HUES48 (cell line): ENCODE measurements around the gene SAG.

ENCODE experiments used
- H3K27ac ChIP-seq: one replicate; pipeline ENCODE4 v1.7.0; 2013; ENCODE audit warnings: low read depth, low read length, inconsistent platforms
- H3K27me3 ChIP-seq: 2 replicates; pipeline ENCODE4 v1.6.1; 2013; ENCODE audit warnings: mild to moderate bottlenecking, low read length; ENCODE audit not compliant: control insufficient read depth, insufficient read depth
- H3K36me3 ChIP-seq: 2 replicates; pipeline ENCODE4 v1.6.1; 2013; ENCODE audit warnings: low read length; ENCODE audit not compliant: control insufficient read depth, insufficient read depth
- H3K4me1 ChIP-seq: 2 replicates; pipeline ENCODE4 v1.6.1; 2013; ENCODE audit warnings: mild to moderate bottlenecking, low read length; ENCODE audit not compliant: control insufficient read depth, insufficient read depth
- H3K4me3 ChIP-seq: 2 replicates; pipeline ENCODE4 v1.5.1; 2013; ENCODE audit warnings: mild to moderate bottlenecking, low read depth, low read length
- H3K9ac ChIP-seq: 2 replicates; pipeline ENCODE4 v1.6.1; 2013; ENCODE audit warnings: mild to moderate bottlenecking, low read depth, low read length, moderate library complexity
- H3K9me3 ChIP-seq: 2 replicates; pipeline ENCODE4 v1.6.1; 2013; ENCODE audit warnings: low read length; ENCODE audit not compliant: control insufficient read depth, insufficient read depth

SAG gene

GRCh38 chr2:233270366-233270765 lies 37.2 kb upstream of the SAG start:
- H3K36me3 ChIP-seq = peaks cover 98% of the 10 kb centered on the region
- no peaks in the 10 kb centered on the region for H3K9me3 ChIP-seq
- no peak overlapping the region for H3K27ac ChIP-seq
- H3K4me3 ChIP-seq = no peak overlapping the region
- no peaks in the 10 kb centered on the region for H3K4me1 ChIP-seq
- H3K27me3 ChIP-seq = no peaks in the 10 kb centered on the region
- H3K9ac ChIP-seq = no peak overlapping the region

GRCh38 chr2:233270951-233271350 lies 36.7 kb upstream of the SAG start:
- Histone ChIP-seq H3K4me1 (no peaks in the 10 kb centered on the region), H3K27me3 (no peaks in the 10 kb centered on the region), H3K36me3 (peaks cover 98% of the 10 kb centered on the region), H3K4me3 (no peak overlapping the region), H3K27ac (no peak overlapping the region), H3K9ac (no peak overlapping the region), H3K9me3 (no peaks in the 10 kb centered on the region)

- Histone ChIP-seq H3K27me3 (no peaks in the 10 kb centered on the region), H3K4me3 (no peak overlapping the region), H3K9me3 (no peaks in the 10 kb centered on the region), H3K27ac (no peak overlapping the region), H3K4me1 (no peaks in the 10 kb centered on the region), H3K9ac (no peak overlapping the region), H3K36me3 (peaks cover 98% of the 10 kb centered on the region)
Measured at GRCh38 chr2:233271693-233272092, 35.9 kb upstream of the SAG start.

- H3K4me1 ChIP-seq = no peaks in the 10 kb centered on the region
- no peaks in the 10 kb centered on the region for H3K27me3 ChIP-seq
- H3K36me3 ChIP-seq = peaks cover 98% of the 10 kb centered on the region
- H3K9ac ChIP-seq = no peak overlapping the region
- no peak overlapping the region for H3K27ac ChIP-seq
- H3K9me3 ChIP-seq = no peaks in the 10 kb centered on the region
- H3K4me3 ChIP-seq = no peak overlapping the region
Measured at GRCh38 chr2:233273120-233273519, 34.5 kb upstream of the SAG start.

- no peaks in the 10 kb centered on the region for H3K4me1 ChIP-seq
- H3K9ac ChIP-seq = no peak overlapping the region
- no peak overlapping the region for H3K27ac ChIP-seq
- H3K9me3 ChIP-seq = no peaks in the 10 kb centered on the region
- H3K4me3 ChIP-seq = no peak overlapping the region
- peaks cover 98% of the 10 kb centered on the region for H3K36me3 ChIP-seq
- no peaks in the 10 kb centered on the region for H3K27me3 ChIP-seq
Measured at GRCh38 chr2:233275223-233275622, 32.4 kb upstream of the SAG start.

GRCh38 chr2:233278921-233279320 lies 28.7 kb upstream of the SAG start:
- Histone ChIP-seq H3K27ac (no peak overlapping the region), H3K36me3 (peaks cover 97% of the 10 kb centered on the region), H3K4me1 (no peaks in the 10 kb centered on the region)

GRCh38 chr2:233280114-233280693 lies 27.4 kb upstream of the SAG start:
- H3K27ac ChIP-seq = no peak overlapping the region
- no peak overlapping the region for H3K9ac ChIP-seq
- H3K4me3 ChIP-seq = no peak overlapping the region
- H3K9me3 ChIP-seq = no peaks in the 10 kb centered on the region
- H3K4me1 ChIP-seq = no peaks in the 10 kb centered on the region
- H3K36me3 ChIP-seq = peaks cover 91% of the 10 kb centered on the region
- no peaks in the 10 kb centered on the region for H3K27me3 ChIP-seq

More at GRCh38 chr2:233278921-233279320, 28.7 kb upstream of the SAG start:
- Histone ChIP-seq H3K27me3 (no peaks in the 10 kb centered on the region), H3K9me3 (no peaks in the 10 kb centered on the region), H3K9ac (no peak overlapping the region), H3K4me3 (no peak overlapping the region)

GRCh38 chr2:233281553-233281952 lies 26.1 kb upstream of the SAG start:
- peaks cover 90% of the 10 kb centered on the region for H3K36me3 ChIP-seq

GRCh38 chr2:233281992-233282603 lies 25.5 kb upstream of the SAG start:
- Histone ChIP-seq H3K9me3 (no peaks in the 10 kb centered on the region), H3K4me1 (no peaks in the 10 kb centered on the region), H3K27ac (no peak overlapping the region), H3K4me3 (no peak overlapping the region), H3K9ac (no peak overlapping the region), H3K36me3 (peaks cover 89% of the 10 kb centered on the region), H3K27me3 (no peaks in the 10 kb centered on the region)

More at GRCh38 chr2:233281553-233281952, 26.1 kb upstream of the SAG start:
- H3K9ac ChIP-seq = no peak overlapping the region
- H3K27me3 ChIP-seq = no peaks in the 10 kb centered on the region
- H3K9me3 ChIP-seq = no peaks in the 10 kb centered on the region
- H3K27ac ChIP-seq = no peak overlapping the region
- H3K4me1 ChIP-seq = no peaks in the 10 kb centered on the region
- H3K4me3 ChIP-seq = no peak overlapping the region

GRCh38 chr2:233285921-233286320 lies 21.7 kb upstream of the SAG start:
- Histone ChIP-seq H3K36me3 (peaks cover 88% of the 10 kb centered on the region), H3K4me1 (no peaks in the 10 kb centered on the region), H3K9me3 (no peaks in the 10 kb centered on the region), H3K27ac (no peak overlapping the region), H3K27me3 (no peaks in the 10 kb centered on the region), H3K4me3 (no peak overlapping the region), H3K9ac (no peak overlapping the region)

- Histone ChIP-seq H3K4me1 (no peaks in the 10 kb centered on the region), H3K36me3 (peaks cover 88% of the 10 kb centered on the region), H3K9me3 (no peaks in the 10 kb centered on the region), H3K27me3 (no peaks in the 10 kb centered on the region), H3K27ac (no peak overlapping the region), H3K4me3 (no peak overlapping the region), H3K9ac (no peak overlapping the region)
Measured at GRCh38 chr2:233287871-233288270, 19.7 kb upstream of the SAG start.
